GF-D8 (cell line): ENCODE measurements around the gene TTYH3.

Source experiments
- DNase-seq: peaks from one replicate; lab custom pipeline; 2025; lab: John Stamatoyannopoulos, UW

TTYH3 gene

DNA sequence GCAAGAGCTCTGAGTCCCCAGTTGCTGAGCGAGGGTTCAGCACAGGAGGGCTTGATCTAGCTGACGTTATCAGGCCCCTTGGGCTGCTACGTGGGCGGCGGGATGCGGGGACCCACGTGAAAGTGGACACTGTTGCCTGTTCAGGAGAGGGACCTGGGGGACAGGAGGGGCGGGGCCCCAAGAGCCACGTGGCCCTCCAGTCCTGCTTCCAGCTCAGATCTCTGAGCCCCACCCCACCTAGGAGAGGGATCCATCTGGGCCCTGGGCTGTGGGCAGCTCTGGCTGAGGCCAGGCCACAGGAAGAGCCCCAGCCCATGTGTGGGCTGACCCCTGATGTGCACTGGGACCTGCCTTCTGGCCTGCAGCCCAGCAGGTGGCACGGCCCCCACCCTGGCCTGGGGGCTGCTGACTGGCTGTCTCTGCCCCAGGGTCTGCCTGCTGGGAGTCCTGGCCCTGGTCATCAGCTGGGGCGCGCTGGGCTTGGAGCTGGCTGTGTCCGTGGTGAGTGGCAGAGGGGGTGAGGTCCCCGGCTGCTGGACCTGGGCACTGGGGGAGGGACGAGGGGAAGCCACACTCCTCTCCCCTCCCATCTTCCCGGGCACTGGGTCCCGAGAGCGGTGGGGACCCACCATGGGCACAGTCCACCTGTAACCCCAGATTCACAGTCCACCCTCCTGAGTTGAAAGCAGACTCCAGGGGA, 17.5 kb downstream of the TTYH3 start:
- no peak for DNase-seq

DNA sequence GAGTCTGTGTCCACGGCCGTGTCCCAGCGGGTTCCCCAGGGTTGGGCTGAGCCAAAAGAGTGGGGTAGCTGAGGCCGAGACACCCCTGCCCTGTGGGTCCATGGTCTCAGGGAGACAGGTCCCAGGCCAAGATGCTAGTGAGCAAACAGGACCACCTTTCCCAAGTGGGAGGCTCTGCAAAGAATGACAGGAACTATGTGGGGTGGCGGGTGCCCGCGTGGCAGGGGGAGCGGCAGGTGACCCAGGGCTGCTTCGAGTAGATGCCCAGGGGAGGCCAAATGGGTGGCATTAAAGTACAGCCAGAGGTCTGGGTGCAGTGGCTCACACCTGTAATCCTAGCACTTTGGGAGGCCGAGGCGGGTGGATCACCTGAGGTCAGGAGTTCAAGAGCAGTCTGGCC, 18.2 kb downstream of the TTYH3 start:
- DNase-seq, result no peak

DNA sequence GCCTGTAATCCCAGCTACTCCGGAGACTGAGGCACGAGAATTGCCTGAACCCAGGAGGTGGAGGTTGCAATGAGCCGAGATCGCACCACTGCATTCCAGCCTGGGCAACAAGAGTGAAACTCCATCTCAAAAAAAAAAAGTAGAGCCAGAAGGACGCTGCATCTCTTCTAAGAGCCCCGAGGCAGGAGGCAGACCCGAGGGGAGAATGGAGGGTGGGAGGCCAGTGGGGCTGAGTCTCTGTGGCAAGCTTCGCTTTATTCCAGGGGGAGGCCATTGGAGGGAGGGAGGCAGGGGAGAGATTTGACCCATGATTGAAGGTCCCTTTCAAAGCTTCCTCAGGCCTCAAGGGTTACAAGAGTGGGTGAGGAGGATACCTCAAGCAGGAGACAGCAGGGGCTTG, 18.7 kb downstream of the TTYH3 start:
- DNase-seq, result no peak

DNA sequence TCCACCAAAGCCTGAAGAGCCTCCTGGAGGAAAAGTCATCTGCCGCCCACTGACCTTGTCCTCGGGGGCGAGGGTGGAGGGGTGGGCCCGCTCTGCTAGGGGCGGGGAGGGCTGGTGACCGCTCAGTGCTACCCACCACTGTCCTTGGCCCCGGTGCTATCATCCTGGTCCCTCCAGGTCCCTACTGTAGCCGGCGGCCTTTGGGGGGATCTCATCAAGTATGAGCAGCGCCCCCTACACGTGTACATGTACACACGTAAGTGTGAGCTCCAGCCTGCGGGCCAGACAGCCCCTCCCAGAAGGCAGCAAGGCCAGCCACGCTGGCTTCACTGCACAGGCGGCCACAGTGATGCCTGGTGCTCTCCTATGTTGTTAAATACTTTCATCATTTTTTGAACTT, 19.6 kb downstream of the TTYH3 start:
- no peak for DNase-seq

DNA sequence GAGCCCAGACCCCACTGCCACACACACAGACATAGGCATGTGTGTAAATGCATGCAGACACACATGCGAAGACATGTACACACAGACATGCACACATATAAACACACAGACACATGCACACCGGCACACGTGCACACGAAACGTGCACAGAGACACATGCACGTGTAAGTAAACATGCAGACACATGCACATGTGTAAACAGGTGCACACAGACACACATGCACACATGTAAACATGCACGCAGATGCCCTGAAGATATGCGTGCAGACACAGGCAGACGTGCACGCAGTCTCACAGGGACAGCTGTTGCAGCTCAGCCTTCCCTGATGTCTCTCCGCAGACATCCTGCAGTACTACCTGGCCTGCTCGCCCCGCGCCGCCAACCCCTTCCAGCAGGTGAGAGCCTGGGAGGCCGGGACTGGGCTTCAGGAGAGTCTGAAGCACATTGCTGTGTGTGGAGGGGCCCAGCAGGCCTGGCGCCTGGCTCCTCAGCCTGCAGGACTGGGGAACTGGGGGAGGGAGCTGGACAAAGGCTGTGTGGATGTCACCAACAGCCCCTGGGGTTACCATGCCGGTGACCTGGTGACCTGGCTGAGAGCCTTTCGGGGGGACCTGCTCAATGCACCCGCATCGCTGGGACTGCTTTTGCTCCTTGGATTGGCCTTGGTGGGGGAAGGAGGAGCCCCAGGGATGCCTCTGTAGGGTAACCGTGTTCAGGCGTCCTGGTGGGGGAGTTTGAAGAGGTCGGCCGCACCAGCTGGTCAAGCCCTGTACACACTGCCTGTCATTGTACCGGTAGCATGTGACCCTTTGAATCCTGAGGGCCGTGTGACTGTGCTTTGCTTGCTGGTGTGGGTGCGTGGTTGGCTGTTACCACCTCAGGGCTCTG, 20.3 kb downstream of the TTYH3 start:
- no peak for DNase-seq

DNA sequence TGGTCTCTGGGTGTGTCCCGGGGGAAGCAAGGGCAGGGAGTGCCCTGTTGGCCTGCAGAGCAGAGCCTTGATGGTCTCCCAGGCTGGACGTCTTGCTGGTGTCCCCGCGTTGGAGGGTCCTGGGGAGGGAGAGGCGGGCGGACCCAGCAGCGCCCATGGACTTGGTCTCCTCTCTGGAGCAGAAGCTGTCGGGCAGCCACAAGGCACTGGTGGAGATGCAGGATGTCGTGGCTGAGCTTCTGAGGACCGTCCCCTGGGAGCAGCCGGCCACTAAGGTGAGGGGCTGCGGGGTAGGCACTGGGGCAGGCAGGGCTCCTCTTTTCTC, 20.9 kb downstream of the TTYH3 start:
- DNase-seq, result no peak

DNA sequence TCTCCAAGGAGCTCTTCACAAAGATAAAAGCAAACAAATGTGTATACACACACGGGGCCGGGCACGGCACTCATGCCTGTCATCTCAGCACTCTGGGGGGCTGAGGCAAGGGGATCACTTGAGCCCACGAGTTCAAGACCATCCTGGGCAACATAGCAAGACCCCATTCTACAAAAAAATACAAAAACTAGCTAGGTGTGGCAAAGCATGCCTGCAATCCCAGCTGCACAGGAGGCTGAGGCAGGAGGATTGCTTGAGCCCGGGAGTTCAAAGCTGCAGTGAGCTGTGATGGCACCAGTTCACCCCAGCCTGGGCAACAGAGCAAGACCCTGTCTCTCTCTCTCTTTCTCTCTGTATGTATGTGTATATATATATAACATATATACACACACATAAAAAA, 22.3 kb downstream of the TTYH3 start:
- DNase-seq, result no peak

DNA sequence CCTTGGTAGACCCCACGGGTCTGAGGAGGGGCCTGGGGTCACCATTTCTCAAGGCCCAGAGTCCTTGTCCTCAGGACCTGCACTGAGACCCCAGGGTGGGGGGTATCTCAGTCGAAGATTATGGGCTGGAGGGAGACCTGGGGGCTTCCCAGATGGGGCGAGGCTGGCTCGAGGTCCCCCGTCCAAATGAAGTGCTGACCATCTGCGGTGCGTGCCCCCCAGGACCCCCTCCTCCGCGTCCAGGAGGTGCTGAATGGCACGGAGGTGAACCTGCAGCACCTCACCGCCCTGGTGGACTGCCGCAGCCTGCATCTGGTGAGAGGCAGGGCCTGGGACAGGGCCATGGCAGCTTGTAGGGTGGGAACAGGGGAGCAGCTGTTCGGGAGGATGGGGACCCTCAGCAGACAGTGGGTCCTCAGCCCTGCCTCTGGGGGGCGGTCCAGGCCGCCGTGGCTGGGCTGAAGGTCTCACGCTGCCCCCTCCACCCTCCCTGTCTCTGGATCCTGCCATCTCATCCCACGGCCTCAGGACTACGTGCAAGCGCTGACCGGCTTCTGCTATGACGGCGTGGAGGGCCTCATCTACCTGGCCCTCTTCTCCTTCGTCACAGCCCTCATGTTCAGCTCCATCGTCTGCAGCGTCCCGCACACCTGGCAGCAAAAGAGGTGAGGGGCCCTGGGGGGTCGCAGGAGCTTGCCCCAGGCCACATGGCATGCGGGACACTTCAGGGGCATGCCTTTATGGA, 24.3 kb downstream of the TTYH3 start:
- DNase-seq, result no peak

DNA sequence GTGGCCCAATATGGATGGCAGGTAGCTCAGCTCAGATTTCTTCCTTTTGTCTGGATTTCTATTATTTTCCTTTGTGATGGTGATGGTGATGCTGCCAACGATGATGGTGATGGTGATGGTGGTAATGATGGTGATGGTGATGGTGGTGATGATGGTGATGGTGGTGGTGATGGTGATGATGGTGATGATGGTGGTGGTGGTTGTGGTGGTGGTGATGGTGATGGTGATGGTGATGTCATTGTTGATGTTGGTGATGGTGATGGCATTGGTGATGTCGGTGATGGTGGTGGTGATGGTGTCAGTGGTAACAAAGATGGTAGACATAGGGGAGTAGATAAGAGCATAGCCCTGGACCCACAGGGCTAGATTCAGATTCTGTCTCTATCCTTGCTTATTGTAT, 25.4 kb downstream of the TTYH3 start:
- no peak for DNase-seq

DNA sequence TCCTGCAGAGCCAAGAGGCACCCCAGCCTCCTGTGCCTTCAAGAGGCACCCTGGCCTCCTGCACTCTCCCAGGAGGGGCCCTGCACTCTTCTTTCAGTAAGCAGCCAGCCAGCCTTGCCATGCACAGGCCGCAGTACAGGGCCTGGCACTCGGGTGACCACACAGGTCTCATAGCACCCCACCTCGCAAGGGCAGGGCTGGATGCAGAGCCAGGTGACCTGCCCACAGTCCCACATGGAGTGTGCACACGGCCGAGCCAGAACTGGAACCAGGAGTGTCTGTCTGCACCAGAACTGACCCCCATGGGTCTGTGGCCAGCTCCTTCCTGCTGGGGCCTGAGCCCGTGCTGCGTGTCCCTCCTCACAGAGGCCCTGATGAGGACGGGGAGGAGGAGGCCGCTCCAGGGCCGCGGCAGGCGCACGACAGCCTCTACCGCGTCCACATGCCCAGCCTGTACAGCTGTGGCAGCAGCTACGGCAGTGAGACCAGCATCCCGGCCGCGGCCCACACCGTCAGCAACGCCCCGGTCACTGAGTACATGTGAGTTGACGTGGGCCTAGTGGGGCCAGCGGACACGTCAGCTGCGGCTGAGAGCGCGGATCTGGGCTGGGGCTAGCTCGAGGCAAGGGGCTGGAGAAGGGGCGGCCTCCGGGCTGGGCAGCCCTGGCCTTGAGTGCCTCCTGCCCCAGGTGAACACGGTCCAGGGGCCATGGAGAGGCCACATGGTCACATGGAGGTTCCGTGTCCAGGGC, 26.3 kb downstream of the TTYH3 start:
- DNase-seq, result no peak

DNA sequence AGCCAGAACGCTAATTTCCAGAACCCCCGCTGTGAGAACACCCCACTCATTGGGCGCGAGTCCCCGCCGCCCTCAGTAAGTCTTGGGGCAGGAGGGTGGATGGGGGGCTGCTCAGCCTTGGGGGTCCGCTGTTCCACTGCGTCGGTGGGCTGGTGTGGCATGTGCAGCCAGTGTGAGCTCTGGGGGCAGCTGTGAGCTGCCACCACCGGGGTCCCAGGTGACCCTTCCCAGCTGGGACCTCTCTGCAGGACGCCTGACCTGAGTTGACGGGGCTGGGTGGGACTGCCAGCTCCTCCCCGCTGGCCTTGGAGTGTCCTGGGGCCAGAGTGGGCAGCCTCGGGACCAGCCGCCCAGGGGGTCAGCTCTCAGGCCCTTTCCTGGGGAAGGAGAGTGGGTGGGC, 27.2 kb downstream of the TTYH3 start:
- no peak for DNase-seq

DNA sequence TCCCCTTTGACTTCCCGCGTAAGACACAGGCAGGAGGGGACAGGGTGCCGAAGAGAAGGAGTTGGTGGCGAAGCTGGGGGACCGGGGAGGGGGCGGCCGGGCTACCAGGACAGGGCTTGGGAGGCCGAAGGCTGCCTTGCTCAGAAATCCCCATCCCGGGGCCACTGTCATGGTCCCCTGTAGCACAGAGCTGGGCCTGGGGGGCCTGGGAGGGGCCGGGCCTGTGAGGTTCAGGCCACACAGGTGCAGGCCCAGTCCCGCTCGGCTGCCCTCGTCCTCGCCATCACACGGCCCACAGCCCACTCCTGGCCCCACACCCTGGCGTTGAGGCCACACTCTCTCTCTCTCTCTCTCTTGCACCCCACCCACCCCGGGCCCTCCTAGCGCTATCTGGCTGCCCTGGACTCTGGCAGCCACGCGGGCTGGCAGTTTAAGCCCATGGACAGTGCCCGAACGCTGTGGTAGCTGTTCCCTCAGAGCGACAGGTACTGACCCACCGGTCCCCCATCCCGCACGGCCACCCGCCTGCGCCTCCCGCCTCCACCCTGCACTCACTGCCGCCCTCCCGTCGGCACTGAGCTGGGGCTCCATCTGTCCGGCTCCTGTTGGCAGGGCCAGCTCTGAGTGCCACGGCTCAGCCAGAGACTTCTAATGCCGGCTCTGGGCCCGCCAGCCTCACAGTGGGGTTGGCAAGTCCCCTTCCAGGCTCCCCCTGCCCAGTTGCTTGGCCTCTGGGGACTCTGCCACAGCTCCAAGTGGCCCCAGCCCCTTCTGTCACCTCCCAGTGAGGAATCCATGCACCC, 28.0 kb downstream of the TTYH3 start:
- no peak for DNase-seq

DNA sequence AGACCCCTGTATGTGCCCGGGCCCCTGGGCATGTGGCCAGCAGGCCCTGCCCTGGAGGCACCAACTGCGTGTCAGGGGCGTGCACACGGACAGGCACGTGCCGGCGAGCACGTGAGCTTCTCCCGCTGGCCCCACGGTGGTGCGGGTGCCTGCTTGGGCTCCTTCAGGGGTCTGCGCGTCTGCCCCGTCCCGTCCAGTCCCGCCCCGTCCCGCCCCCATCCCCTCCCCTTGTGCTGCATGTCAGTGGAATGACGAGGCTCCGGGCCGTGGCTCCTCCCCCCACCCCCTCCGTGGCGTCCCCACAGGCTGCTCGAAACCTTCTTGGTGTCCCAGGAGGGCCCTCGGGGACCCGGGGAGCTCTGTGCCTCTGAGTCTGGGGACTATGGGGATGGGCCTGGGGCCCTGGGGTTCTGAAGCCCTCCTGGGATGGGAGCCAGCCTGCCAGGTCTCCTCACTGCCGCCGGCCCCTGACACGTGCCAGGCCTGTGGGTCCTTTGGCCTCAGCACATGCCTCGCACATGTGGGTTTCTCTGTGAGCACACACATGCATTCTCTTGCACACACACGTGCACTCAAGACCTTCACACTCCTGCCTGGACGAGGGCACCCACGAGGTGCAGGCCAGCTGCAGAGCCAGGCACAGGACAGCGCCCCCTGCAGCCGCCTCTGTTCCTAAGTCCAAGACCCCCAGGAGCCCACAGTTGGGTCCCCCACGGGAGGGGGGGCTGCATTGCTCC, 28.7 kb downstream of the TTYH3 start:
- no peak for DNase-seq

DNA sequence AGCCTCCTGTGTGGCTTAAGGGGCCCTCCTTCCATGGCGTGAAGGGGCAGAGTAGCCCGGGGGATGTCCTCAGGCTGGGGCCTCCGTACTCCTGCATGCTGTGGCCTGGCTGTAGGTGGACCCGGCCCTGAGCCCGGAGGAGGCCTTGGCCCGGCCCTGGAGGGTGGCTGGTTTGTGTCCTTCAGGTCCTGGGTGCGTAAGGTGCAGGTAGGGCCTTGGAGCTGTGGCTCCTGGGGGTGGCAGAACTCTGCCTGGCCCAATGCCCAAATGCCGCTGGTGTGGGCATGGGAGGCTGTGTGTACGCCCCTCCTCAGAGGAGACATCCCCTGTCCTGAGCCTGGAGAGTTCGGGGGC, 29.3 kb downstream of the TTYH3 start:
- no peak for DNase-seq

DNA sequence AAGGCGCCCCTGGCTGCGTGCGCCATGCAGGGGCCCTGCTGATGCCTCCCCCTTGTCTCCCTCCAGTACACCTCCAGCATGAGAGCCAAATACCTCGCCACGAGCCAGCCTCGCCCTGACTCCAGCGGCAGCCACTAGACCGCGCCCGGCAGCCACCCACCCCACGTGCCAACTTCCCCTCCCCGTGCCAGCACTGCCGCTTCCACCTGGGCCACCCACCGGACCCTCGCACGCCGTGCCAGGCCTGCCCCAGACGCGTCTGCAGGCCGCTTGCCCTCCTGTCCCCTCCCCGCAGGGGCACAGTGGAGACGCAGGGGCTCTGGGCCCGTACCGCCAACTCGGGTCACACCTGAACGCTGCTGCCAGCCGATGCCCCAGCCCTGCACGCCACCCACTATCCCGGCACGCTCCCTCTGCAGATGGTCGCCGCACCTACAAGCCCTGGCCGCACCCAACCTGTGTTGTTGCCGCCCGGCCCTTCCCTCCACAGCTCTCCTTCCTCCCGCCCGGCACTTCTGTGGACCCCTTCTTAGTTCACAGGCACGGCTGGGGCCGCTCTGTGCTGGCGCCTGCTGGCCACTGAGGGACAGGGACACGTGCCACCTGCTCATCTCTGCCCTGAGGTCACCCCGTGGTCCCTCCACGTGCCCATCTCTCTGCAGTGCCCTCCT, 30.0 kb downstream of the TTYH3 start:
- DNase-seq, result no peak

DNA sequence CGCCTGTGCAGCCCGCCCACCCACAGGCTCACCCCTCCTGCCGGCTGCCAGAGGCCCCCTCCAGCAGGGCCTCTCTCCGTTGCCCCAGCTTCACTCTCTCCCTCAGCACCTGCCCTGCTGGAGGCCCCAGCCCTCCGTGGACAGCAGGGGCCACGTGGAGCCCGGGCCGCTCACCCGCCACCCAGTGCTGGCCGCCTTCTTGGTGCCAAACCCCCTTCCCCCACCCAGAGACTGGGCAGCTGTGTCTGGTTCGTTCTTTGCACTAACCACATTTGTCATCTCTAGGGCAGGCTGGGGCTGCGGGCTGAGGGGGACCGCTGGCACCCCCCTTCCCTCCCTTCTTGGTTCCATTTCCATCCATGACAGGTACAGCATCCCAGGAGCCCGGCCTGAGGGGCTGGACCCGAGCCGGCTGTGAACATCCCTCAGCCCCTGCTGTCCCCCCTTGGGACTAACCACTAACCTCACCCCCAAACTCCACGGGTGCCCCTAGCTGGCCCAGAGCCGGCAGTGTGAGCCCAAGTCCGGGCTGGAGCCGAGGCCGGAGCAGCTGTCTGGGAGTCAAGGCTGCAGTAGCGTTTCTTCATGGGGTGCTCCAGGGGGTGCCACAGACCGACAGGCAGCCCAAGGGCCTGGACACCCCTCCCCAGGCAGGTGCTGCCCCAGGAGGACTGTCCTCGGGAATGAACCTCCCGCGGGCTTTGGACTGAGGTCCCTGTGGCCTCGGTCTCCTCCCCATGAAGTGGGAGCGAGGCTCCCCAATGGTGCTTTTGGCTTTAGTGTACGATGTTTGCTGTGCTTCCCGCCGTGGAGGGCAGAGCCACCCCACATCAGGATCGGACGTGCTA, 30.7 kb downstream of the TTYH3 start:
- DNase-seq, result no peak

DNA sequence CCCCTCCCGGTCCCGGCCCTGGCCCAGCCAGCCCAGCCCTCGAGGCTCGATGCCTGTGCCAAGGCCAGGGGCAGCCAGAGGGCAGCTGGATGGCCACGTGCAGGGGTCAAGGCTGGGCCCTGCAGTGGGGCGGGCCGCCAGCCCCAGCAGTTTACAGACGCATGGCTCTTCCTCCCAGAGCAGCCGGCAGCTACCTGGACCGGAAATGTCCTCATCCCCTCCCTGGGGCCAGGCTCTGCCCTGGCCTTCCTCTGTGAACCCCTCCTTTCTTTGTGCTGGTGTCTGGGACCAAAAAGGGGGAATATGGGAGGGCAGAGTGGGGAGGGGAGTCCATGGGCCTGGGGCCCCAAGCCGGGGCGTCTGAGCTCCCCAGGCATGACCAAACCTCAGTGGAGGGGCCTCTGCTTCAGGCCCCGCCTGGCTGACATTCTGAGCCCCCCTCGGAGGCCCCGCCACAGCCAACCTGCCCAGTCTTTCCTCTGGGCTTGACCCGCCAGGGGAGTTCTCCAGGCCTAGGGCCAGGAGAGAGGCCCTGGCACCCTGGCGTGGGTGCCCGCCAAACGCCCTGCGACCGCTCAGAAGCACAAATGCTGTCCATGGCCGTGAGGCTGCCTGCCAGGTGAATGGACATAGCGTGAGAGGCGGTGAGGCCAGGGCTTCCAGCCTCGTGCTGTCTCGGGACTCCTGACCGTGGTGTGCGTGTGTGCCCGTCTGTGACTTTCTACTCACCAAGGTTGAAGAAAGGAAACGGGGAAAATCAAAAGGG, 31.5 kb downstream of the TTYH3 start:
- DNase-seq, result no peak

DNA sequence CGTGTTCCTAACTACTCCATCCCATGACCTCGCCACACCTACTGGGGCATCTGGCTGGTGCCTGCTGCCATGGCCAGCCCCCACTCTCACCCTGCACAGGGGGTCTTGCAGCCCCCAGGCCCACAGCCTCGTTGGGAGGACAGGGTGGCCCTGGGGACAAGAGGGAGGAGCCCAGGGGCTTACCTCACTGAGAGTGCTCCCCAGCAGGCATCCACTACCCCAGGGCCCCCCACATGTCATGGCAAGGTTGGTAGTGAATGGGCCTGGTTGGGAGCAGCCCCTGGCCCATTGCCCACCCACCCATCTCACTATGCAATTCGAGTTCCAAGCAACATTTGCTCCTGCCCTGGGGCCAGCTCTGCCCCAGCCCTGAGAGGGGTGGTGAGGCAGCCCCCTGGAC, 32.2 kb downstream of the TTYH3 start:
- DNase-seq, result no peak

DNA sequence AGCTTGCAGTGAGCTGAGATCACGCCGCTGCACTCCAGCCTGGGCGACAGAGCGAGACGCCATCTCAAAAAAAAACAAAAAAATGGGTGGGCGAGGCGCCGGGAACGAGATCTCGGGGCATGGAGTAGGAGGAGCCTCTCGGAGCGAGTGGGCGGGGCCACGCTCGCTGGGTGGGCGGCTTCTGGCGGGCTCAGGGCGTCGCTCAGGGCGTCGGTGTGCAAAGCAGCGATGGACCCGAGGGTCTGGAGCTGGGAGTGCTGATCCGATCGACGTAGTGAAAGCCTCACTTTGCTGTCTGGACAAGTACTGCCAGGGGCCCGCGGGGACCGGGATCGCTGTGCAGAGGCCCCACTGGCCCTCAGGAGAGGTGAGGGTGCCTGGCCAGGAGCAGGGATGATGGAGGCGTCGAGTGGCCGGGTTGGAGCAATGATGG, 33.6 kb downstream of the TTYH3 start:
- no peak for DNase-seq
